GM21786 (cell line): ENCODE data around the gene WNT16.
A peak's percentile ranks its signal among the peaks of the same experiment; 100 is the strongest.
"Not testable (repeated sequence)": the region's sequence is repeated elsewhere in the genome, so short reads cannot be mapped to it uniquely, and the experiment has no call there.

Source experiments
- ATAC-seq: cut with Tn5 transposase; IDR thresholded peaks from one replicate; pipeline ENCODE4 v1.9.1; 2021; ENCODE audit not compliant: unreplicated experiment

WNT16 gene, protein sequence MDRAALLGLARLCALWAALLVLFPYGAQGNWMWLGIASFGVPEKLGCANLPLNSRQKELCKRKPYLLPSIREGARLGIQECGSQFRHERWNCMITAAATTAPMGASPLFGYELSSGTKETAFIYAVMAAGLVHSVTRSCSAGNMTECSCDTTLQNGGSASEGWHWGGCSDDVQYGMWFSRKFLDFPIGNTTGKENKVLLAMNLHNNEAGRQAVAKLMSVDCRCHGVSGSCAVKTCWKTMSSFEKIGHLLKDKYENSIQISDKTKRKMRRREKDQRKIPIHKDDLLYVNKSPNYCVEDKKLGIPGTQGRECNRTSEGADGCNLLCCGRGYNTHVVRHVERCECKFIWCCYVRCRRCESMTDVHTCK

DNA sequence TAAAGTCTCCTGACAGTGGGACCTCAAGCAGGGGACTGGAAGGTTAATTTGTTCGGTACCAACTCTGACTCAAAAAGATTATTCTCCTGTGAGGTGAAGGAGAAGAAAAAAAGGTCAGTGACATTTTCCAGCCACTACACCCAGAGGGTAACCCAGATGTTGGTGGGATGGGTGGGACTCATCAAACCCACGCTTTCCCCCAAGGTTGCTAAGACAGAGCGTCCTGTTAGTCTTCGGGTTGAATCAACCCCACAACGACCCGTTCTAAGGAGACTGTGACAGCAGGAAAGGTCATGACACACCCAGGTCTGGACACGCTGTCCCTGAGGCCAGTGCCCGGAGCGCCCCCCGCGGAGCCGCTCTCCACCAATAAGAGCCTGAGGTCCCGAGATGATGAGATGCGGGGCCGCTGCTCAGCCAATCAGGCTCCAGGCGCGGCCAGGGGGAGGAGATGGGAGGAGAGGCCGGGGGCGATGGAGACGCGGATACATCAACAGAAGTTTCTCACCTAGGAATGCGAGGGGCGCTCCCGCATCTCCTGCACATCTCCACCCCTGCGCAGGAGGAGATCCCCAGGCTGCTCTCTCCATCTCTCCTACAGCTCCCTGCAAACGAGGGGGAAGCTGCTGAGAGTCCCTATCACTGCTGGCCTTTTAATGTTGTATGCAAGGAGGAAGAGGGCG lies at the start of gene WNT16:
Gene WNT16, plus strand, starts transcription at position 493 of the 683 bp plus-strand sequence. CDS start 293 bp downstream, outside the sequence.
- ATAC-seq, result no peak

DNA sequence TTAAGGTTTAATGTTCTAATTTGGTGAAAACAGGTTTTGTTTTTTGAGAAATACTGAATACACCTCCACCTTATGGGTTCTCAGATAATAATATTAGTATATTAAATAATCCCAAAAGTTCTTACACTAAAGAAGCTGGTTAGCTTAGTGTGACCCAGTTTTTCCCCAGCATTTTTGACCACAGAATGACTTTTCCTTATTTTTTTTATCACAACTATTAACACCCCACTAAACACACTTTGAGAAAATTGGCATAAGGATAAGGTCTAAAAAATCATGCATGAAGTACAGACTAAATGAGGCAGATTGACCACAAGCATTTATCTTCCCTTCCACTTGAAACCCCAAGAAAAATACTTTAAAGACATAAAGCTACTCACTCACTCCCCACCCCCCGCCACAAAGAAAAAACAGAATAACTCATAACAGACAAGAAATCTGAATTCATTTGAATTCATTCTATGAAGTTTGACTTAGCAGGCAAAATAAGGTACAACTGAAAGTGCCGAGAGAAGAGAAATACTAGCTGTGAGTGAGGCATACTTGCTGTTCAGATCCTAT lies 49.7 kb upstream of the WNT16 start:
- no peak for ATAC-seq

- ATAC-seq, result no peak
These were observed 49.0 kb upstream of the WNT16 start for GRCh38 chr7:121279822-121280221.

DNA sequence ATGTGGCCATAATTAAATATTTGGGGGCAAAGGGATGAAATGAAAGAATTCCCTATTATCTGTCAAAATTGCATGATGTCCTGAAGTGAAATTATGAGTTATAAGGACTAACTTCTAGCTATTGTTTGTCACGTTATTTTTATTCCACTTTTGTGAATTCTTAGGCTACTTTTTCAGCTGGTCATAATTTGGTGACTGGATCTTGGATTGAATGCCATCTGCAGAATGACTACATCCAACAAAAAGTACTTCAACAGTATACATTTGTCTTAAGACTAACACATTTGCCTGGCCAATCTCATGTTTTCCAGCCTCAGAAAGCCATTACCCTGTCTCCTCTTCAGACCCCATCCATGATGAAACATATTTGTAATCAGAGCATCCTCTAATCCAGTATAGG lies 48.1 kb upstream of the WNT16 start:
- ATAC-seq, result no peak

DNA sequence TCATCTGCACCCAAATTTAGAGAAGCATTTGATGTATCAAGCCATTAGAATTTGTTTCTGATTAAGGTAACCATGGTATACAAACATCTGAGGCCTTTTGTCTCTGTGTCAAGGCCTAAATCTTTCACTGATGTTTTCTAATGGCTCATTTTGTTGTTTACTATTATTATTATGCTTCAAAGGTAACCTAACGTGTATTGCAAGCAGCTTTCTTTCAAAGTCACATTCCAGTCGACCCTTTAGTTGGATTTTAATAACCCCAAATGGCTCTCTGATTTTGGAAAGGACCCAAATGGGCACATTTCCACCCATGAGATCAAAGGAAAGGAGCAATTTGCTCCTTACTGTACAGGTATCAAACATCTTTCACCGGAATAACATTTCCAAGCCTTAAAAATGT lies 46.7 kb upstream of the WNT16 start:
- no peak for ATAC-seq

- no peak for ATAC-seq
These were observed 43.6 kb upstream of the WNT16 start for GRCh38 chr7:121285066-121285667.

DNA sequence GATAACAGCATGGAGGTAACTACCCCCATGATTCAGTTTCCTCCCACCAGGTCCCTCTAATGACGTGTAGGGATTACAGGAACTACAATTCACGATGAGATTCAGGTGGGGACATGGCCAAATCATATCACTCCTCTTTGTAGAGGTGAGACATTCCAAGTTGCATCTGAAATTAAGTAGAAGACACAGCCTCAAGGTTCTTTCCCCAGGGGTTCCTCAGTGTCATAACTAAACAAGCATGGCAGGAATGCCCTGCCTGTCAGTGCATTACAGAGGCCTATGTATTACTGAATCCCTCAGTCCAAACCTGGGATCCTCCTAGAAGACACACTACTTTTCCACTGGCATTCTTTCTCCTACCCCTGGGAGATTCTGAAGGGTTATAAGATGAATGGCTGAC lies 42.6 kb upstream of the WNT16 start:
- no peak for ATAC-seq

- ATAC-seq, result no peak
These were observed 41.8 kb upstream of the WNT16 start for GRCh38 chr7:121286742-121287734.

DNA sequence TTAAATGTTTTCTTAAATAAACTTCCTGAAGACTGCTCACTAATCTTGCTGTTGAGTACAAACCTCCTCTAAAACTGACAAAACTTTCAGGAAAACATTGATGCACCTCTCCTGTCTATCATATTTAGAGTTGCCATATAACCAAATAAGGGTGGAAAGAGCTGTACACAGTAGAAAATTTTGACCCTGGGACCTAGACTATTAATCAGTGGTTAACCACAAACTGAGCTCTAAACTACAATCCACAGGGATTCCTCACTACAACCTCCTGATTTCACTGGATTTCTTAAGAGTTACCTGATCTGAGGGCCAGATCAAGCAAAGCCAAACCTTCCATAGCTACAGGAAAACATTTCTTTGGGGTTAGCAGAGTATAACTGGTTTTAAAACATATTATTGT lies 39.9 kb upstream of the WNT16 start:
- no peak for ATAC-seq

DNA sequence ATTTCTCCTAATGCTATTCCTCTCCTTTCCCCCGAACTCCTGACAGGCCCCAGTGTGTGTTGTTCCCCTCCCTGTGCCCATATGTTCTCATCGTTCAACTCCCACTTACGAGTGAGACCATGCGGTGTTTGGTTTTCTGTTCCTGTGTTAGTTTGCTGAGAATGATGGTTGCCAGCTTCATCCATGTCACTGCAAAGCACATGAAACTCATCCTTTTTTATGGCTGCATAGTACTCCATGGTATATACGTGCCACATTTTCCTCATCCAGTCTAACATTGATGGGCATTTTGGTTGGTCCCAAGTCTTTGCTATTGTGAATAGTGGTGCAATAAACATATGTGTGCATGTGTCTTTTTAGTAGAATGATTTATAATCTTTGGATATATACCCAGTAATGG lies 38.9 kb upstream of the WNT16 start:
- ATAC-seq, result not testable (repeated sequence)

- ATAC-seq, result no peak
These were observed 34.3 kb upstream of the WNT16 start for GRCh38 chr7:121294448-121294992.

DNA sequence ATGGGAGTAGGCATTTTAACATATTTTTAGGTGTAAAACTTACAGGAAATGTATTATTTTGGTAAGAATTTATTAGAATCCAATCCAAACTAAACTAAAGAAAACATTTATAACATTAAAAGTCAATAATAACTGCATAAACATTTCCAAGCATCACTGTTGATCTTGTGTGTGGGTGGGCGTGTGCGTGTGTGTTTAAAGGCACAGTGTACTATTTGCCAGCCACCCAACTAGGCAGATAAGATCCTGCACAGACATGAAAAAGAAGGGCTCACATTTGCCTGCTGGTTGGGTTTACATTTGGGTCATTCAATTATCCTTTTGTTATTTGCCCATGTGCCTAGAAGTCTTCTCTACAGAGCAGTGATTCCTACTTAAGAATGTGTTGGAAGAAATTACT lies 31.0 kb upstream of the WNT16 start:
- ATAC-seq, result no peak

DNA sequence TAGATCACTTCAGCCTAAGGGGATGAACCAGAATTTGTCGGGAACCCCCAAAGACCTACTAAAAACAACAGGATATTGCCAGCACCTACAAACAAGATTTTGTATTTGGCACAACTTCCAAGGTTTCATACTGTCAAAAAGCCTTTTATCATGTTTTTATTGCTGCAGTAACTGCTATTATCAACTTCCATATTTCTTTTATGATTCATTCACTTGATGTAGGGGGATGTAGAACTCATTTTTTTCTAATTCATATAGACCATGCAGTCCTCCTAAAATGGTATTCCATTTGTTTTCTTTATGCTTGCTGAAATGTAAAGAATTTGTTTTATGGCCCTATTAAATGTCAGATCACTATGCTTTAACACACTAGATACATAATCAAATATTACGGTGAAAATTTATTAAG lies 30.0 kb upstream of the WNT16 start:
- no peak for ATAC-seq

GRCh38 chr7:121300685-121301420 lies 27.9 kb upstream of the WNT16 start:
- no peak for ATAC-seq

- ATAC-seq, result no peak
These were observed 27.2 kb upstream of the WNT16 start for GRCh38 chr7:121301446-121302213.

DNA sequence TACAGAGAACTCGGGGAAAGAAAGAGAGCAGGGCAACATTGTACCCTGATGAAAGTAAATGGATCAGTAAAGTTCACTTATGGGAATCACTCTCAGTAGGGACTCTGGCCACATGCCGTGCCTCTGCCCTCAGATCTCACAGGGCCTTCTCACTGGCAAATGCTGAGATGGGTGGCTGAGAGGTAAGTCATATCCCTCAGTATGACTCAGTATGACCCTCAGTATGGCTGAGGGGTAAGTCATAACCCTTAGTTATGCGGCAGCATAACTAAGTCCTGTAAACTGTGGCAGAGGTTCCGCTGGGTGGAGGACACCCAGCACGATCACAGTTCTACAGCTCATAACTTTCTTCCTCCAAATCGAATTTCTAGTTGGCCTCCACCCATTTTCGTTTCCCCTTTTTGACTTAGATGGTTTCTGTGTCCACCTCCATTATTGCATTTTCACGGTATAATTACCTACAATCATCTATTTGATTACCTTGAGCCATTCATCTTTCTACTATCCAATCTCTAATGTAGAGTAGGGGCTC lies 26.5 kb upstream of the WNT16 start:
- ATAC-seq, result peak; percentile 96

- ATAC-seq, result no peak
These were observed 25.2 kb upstream of the WNT16 start for GRCh38 chr7:121303422-121304101.

DNA sequence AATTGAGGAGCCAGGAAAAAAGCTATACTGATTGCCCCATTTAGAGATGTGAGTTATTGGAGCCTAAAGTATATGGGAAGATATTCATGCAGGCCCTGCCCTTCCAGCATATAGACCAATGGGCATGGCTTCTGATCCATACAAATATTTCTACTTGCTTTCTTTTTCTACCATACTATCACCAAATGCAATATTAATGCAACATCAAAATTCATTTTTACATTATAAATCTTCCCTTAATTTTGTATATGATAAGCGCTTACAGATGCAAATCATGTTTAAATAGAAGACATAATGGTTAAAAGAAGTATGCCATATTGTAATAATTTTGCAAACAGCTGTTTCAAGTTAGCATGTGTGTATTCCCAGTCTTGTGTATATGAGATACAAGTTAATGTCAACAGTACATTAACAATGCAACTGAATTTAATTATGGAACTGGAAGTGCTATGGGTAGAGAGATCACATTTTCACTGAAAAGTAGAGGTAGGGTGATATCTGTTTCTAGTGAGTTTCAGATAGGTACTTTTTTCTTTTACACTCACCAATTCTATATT lies 24.6 kb upstream of the WNT16 start:
- no peak for ATAC-seq
